NCI-H2196 (cell line): ENCODE measurements around the gene B4GALNT3.
A peak's percentile ranks its signal among the peaks of the same experiment; 100 is the strongest.
"Not testable (repeated sequence)": the region's sequence is repeated elsewhere in the genome, so short reads cannot be mapped to it uniquely, and the experiment has no call there.

Source experiments
- DNase-seq: peaks from one replicate; lab custom pipeline; 2025; ENCODE audit not compliant: unreplicated experiment; lab: John Stamatoyannopoulos, UW

Gene B4GALNT3

GRCh38 chr12:459430-460258, at the start of gene B4GALNT3:
TSS of gene B4GALNT3 (plus strand) at chr12:459939. CDS start at chr12:460377, 438 bp downstream.
- DNase-seq = peak; percentile 50

- no peak for DNase-seq
These were observed 44.9 kb upstream of the B4GALNT3 start for GRCh38 chr12:414859-415258.

- no peak for DNase-seq
These were observed 41.3 kb upstream of the B4GALNT3 start for GRCh38 chr12:418432-418831.

GRCh38 chr12:422526-422925, 37.2 kb upstream of the B4GALNT3 start:
- no peak for DNase-seq

GRCh38 chr12:435737-436136, 24.0 kb upstream of the B4GALNT3 start:
- DNase-seq = not testable (repeated sequence)

- DNase-seq = peak; percentile 56
These were observed 17.4 kb upstream of the B4GALNT3 start for GRCh38 chr12:442235-442884.

- DNase-seq = no peak
These were observed 12.6 kb upstream of the B4GALNT3 start for GRCh38 chr12:447141-447540.

GRCh38 chr12:449203-449602, 10.5 kb upstream of the B4GALNT3 start:
- DNase-seq = no peak

- no peak for DNase-seq
These were observed 9.3 kb upstream of the B4GALNT3 start for GRCh38 chr12:450438-450837.

GRCh38 chr12:452667-453210, 7.0 kb upstream of the B4GALNT3 start:
- DNase-seq = no peak

- DNase-seq = no peak
These were observed 4.9 kb upstream of the B4GALNT3 start for GRCh38 chr12:454833-455232.

GRCh38 chr12:455821-456220, 3.9 kb upstream of the B4GALNT3 start:
- DNase-seq = no peak

- DNase-seq = no peak
These were observed 2.1 kb upstream of the B4GALNT3 start for GRCh38 chr12:457676-458075.

- DNase-seq = no peak
These were observed 699 bp upstream of the B4GALNT3 start for GRCh38 chr12:459050-459429.

- DNase-seq = no peak
These were observed 807 bp downstream of the B4GALNT3 start for GRCh38 chr12:460261-461230.

- no peak for DNase-seq
These were observed 1.7 kb downstream of the B4GALNT3 start for GRCh38 chr12:461425-461824.

- peak; percentile 49 for DNase-seq
These were observed 3.4 kb downstream of the B4GALNT3 start for GRCh38 chr12:462936-463705.

- no peak for DNase-seq
These were observed 4.9 kb downstream of the B4GALNT3 start for GRCh38 chr12:464484-465267.

GRCh38 chr12:466039-466438, 6.3 kb downstream of the B4GALNT3 start:
- DNase-seq = no peak
